ENCODE measurements around the gene CREB5. TPM values are rescaled to one million over a fixed set of nuclear protein-coding genes. Genes with fewer than 3 reads are reported as not detected.

CREB5 gene
- total RNA-seq, 1 donor from 2014 or later = 4.6 TPM

GRCh38 chr7:28672397-28672797 is 260.1 kb downstream of the CREB5 start:
- DNase-seq (ENCODE audit: low spot score, unreplicated experiment) = no peak
- no peak for TF ChIP-seq CTCF (IDR thresholded peaks at IDR 0.05; ENCODE audit: unreplicated experiment)
- H3K27ac Mint-ChIP-seq = no peak overlapping the region
- peaks cover 6% of the 10 kb centered on the region for H3K27me3 Mint-ChIP-seq
- peaks cover 7% of the 10 kb centered on the region for H3K4me1 Mint-ChIP-seq (ENCODE audit: low read depth)
- no peaks in the 10 kb centered on the region for H3K9me3 Mint-ChIP-seq (ENCODE audit: low read depth)
- H3K4me3 Mint-ChIP-seq (ENCODE audit: low read depth) = no peak overlapping the region
- H3K36me3 Mint-ChIP-seq (ENCODE audit: insufficient read depth) = no peaks in the 10 kb centered on the region

- Mint-ChIP-seq H3K27ac (no peak overlapping the region), H3K9me3 (ENCODE audit: low read depth) (no peaks in the 10 kb centered on the region), H3K27me3 (peaks cover 6% of the 10 kb centered on the region), H3K4me3 (ENCODE audit: low read depth) (no peak overlapping the region), H3K36me3 (ENCODE audit: insufficient read depth) (no peaks in the 10 kb centered on the region), H3K4me1 (ENCODE audit: low read depth) (peaks cover 7% of the 10 kb centered on the region)
- no peak for TF ChIP-seq CTCF (IDR thresholded peaks at IDR 0.05; ENCODE audit: unreplicated experiment)
- DNase-seq (ENCODE audit: low spot score, unreplicated experiment) = no peak
Observed at GRCh38 chr7:28674359-28674782, 262.1 kb downstream of the CREB5 start.

GRCh38 chr7:28675429-28675828 is 263.1 kb downstream of the CREB5 start:
- Mint-ChIP-seq H3K36me3 (ENCODE audit: insufficient read depth) (no peaks in the 10 kb centered on the region), H3K27me3 (peaks cover 6% of the 10 kb centered on the region), H3K4me3 (ENCODE audit: low read depth) (no peak overlapping the region), H3K9me3 (ENCODE audit: low read depth) (no peaks in the 10 kb centered on the region), H3K4me1 (ENCODE audit: low read depth) (peaks cover 7% of the 10 kb centered on the region), H3K27ac (no peak overlapping the region)
- DNase-seq (ENCODE audit: low spot score, unreplicated experiment) = no peak
- no peak for TF ChIP-seq CTCF (IDR thresholded peaks at IDR 0.05; ENCODE audit: unreplicated experiment)

- no peak for DNase-seq (ENCODE audit: low spot score, unreplicated experiment)
- Mint-ChIP-seq H3K36me3 (ENCODE audit: insufficient read depth) (no peaks in the 10 kb centered on the region), H3K9me3 (ENCODE audit: low read depth) (no peaks in the 10 kb centered on the region), H3K27me3 (peaks cover 10% of the 10 kb centered on the region), H3K4me1 (ENCODE audit: low read depth) (peaks cover 4% of the 10 kb centered on the region), H3K27ac (no peak overlapping the region), H3K4me3 (ENCODE audit: low read depth) (no peak overlapping the region)
- TF ChIP-seq CTCF (IDR thresholded peaks at IDR 0.05; ENCODE audit: unreplicated experiment) = no peak
Observed at GRCh38 chr7:28677668-28678067, 265.4 kb downstream of the CREB5 start.

- no peaks in the 10 kb centered on the region for H3K36me3 Mint-ChIP-seq (ENCODE audit: insufficient read depth)
- no peak overlapping the region for H3K27ac Mint-ChIP-seq
- no peak for TF ChIP-seq CTCF (IDR thresholded peaks at IDR 0.05; ENCODE audit: unreplicated experiment)
- no peak for DNase-seq (ENCODE audit: low spot score, unreplicated experiment)
- H3K27me3 Mint-ChIP-seq = peaks cover 17% of the 10 kb centered on the region
- no peaks in the 10 kb centered on the region for H3K9me3 Mint-ChIP-seq (ENCODE audit: low read depth)
- no peak overlapping the region for H3K4me3 Mint-ChIP-seq (ENCODE audit: low read depth)
- peaks cover 8% of the 10 kb centered on the region for H3K4me1 Mint-ChIP-seq (ENCODE audit: low read depth)
Observed at GRCh38 chr7:28678431-28678965, 266.2 kb downstream of the CREB5 start.

All from progenitor cell of endocrine pancreas (in vitro differentiated cells).